NB4 (cell line): ENCODE data around the gene SPAAR.
A peak's percentile ranks its signal among the peaks of the same experiment; 100 is the strongest.

Source experiments
- DNase-seq: peaks from one replicate; pipeline ENCODE4 v3.0.0; 2010; ENCODE audit warnings: low read depth
- H3K4me3 ChIP-seq: one replicate; pipeline ENCODE4 v1.5.1; 2011; ENCODE audit warnings: mild to moderate bottlenecking, low read depth, low read length, moderate library complexity
- MYC ChIP-seq: IDR thresholded peaks from 2 replicates; pipeline ENCODE4 v1.6.1; 2011; ENCODE audit warnings: low read depth, low read length
- POLR2A ChIP-seq: IDR thresholded peaks from 2 replicates; pipeline ENCODE4 v1.6.1; 2011; ENCODE audit warnings: mild to moderate bottlenecking; ENCODE audit not compliant: insufficient read length; ENCODE audit errors: extremely low read depth
- TF ChIP-seq, protein P1 (sequence below): IDR thresholded peaks from 2 replicates; pipeline ENCODE4 v1.6.1; 2011; ENCODE audit warnings: low read depth, low read length
- TF ChIP-seq, protein P2 (sequence below): IDR thresholded peaks from one replicate; pipeline ENCODE4 v1.5.1; 2012; ENCODE audit warnings: low read depth, low read length

Gene SPAAR

DNA sequence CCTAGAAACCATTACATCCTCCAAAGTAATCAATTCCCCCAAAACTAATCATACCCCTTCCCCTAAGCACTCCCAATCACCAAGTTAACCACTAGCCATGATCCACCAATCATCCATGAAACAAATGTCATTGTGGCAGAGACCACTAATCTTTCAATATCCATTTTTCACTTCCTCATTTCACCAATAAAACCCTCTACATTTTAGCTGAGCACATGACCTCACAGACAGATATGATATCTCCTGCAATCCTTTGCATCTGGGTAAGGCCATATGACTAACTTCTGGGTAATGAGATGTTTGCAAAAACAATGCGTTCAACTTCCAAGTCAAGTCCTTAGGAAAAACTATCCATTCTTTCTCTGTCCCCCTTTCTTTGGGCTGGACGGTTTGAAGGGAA is 27.9 kb downstream of the SPAAR start:
- TF ChIP-seq, protein P1, sequence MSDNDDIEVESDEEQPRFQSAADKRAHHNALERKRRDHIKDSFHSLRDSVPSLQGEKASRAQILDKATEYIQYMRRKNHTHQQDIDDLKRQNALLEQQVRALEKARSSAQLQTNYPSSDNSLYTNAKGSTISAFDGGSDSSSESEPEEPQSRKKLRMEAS, result no peak
- TF ChIP-seq, protein P2, sequence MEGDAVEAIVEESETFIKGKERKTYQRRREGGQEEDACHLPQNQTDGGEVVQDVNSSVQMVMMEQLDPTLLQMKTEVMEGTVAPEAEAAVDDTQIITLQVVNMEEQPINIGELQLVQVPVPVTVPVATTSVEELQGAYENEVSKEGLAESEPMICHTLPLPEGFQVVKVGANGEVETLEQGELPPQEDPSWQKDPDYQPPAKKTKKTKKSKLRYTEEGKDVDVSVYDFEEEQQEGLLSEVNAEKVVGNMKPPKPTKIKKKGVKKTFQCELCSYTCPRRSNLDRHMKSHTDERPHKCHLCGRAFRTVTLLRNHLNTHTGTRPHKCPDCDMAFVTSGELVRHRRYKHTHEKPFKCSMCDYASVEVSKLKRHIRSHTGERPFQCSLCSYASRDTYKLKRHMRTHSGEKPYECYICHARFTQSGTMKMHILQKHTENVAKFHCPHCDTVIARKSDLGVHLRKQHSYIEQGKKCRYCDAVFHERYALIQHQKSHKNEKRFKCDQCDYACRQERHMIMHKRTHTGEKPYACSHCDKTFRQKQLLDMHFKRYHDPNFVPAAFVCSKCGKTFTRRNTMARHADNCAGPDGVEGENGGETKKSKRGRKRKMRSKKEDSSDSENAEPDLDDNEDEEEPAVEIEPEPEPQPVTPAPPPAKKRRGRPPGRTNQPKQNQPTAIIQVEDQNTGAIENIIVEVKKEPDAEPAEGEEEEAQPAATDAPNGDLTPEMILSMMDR, result no peak
- TF ChIP-seq POLR2A, result no peak
- TF ChIP-seq MYC, result no peak
- H3K4me3 ChIP-seq, result no peak overlapping the region
- peak; percentile 22 for DNase-seq

DNA sequence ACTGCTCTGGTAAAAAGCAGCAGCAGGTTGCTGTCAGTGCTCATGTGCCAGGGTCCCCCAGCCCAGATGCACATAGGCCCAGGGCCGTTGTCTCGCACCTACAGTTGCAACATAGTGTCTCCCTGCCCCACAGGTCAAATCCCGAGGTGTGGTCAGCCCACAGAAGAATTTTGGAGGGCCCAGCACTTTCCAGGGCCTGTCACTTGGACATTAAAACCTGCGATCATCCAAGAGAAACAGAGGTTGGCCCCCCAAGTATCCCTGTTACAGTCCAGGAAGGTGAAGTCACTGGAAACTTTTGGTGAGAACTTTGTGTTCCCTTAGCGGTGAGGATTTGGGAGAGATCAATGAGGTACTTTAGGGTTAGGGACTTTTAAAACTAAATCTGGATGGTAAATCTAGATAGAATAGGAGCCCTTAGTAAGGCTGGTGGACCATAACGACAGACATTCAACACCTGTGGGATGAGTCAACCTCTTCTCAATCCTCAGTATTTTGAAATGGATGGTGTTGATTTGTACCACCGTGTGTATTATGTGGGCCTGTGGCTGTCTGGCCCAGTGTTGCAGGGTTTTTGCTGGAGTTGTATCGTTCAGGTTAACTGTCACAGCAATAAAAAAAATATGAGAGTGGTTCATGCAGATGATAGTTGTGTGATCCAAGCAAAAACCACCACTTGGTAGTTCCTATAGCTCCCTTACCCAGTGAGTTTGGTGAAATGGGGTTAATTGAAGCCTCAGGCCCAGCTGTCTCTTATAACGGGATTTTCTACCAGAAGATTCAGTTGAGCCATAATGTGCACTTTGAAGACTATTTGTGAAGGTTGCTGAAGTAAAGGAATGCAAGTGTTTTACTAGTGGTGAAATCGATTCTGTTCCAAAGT is 29.4 kb downstream of the SPAAR start:
- no peak for TF ChIP-seq POLR2A
- no peak for TF ChIP-seq MYC
- TF ChIP-seq, protein P1, result no peak
- TF ChIP-seq, protein P2, result no peak
- DNase-seq, result no peak
- H3K4me3 ChIP-seq, result no peak overlapping the region

DNA sequence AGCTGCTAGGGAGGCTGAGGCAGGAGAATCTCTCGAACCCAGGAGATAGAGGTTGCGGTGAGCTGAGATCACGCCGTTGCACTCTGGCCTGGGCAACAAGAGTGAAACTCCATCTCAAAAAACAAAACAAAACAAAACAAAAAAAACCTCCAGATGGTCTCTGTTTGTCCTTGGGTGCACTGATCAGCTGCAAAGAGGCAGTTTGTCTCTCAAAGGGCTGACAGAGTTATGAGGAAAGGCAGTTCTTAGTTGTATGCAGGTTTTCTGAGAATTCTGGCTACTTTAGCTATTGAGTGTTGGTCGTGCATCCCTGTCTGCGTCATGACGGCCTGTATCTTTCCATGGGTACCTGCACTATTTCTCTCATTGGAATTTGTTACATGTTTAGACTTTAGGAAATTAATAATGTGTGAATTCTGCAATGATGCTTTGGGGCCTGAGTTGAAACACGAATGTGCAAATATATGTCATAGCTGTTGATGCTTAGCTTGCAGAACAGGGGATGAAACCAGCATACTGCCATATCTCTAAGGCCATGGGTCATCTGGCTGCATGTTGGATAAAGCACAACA is 30.5 kb downstream of the SPAAR start:
- no peak for DNase-seq
- TF ChIP-seq, protein P2, result no peak
- TF ChIP-seq, protein P1, result no peak
- TF ChIP-seq POLR2A (no peak), MYC (no peak)
- no peak overlapping the region for H3K4me3 ChIP-seq

DNA sequence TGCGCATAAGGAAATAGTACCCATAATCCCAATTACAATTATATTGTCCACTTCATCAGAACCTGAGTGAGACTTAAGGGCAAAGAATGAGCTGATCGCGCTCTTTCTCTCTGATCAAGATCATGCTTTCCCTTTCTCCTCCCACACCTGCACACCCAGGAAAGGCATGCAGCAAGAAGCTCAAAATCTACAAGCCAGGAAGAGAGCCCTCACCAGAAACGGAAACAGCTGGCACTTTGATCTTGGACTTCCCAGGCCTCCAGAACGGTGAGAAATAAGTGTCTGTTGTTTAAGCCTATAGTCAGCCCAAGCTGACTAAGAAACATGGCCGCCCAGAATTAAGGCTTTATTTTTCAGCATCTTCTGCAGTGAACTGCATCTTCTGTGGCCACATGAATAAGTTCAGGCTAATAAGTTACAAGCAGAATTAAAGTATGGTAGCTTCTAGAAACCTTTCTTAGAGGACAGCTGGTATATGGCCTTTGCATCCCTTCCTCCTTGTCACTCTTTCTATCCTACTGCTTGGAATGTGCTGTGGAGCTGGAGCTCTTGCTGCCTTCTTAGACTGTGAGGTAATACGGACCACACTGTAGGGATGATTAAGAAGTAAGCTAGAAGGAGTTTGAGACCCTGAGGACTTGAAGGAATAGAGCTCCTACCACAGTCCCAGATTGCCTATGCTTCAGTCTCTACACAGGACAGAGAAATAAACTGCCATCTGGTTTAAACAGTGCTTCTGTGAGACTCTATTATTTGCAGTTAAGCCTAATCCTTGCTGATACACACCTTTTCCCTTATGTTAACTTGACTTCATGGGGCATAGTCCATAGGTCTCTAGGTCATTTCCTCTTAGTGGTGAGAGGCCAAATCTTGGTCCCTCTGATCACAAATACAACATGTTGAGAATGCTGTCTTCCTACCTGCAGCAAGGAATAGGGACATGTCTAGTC is 31.4 kb downstream of the SPAAR start:
- H3K4me3 ChIP-seq, result no peak overlapping the region
- no peak for DNase-seq
- TF ChIP-seq, protein P1, result no peak
- no peak for TF ChIP-seq POLR2A
- TF ChIP-seq, protein P2, result no peak
- no peak for TF ChIP-seq MYC

DNA sequence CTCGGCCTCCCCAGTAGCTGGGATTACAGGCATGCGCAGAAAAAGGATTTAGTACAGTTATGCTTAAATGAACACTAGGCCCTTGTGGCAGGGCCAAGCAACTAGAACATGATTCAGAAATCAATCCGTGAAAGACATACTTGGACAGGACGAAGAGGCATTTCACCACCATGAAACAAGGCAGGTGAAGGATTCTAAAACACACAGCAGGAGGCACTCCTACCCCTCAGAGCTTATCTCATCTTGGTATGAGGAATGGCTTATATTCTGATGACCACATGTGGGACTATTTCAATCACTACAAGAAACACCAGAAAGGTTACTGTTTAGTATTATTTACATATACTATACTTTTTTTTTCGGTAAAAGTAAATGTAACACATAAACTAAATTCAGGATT is 33.0 kb downstream of the SPAAR start:
- no peak for DNase-seq
- TF ChIP-seq, protein P1, result no peak
- no peak for TF ChIP-seq POLR2A
- TF ChIP-seq, protein P2, result no peak
- no peak for TF ChIP-seq MYC

More for the DNA sequence above, 33.0 kb downstream of the SPAAR start:
- H3K4me3 ChIP-seq, result no peak overlapping the region
